Measurements from ENCODE around the gene UNC79.

Gene UNC79

GRCh38 chr14:93606091-93606490, 175.4 kb downstream of the UNC79 start:
- no peak overlapping the region for H2BK5ac ChIP-seq (ENCODE audit: low read depth, low read length, poor library complexity, severe bottlenecking)
- H3K27ac ChIP-seq (ENCODE audit: low read length, poor library complexity, severe bottlenecking), result no peak overlapping the region
- no peaks in the 10 kb centered on the region for H3K4me1 ChIP-seq (ENCODE audit: control insufficient read depth, insufficient read depth, low read depth, low read length)
- H2BK120ac ChIP-seq (ENCODE audit: low read depth, low read length), result no peak overlapping the region
- no peak for DNase-seq
- H3K36me3 ChIP-seq (ENCODE audit: control insufficient read depth in 1 of 2, insufficient read depth in 2 of 2, low read depth in 1 of 2, low read length in 2 of 2), result no peaks in the 10 kb centered on the region
- H3K4me3 ChIP-seq (ENCODE audit: insufficient read depth in 1 of 2, low read depth in 1 of 2, low read length in 2 of 2), result no peak overlapping the region
- no peak overlapping the region for H2AK5ac ChIP-seq (ENCODE audit: low read length, severe bottlenecking)
- peaks cover 0 to 3% of the 10 kb centered on the region in 2 experiments for H3K27me3 ChIP-seq (ENCODE audit: control insufficient read depth in 1 of 2, insufficient read depth in 1 of 2, low read length in 2 of 2)
- H2BK15ac ChIP-seq (ENCODE audit: low read depth, poor library complexity, severe bottlenecking), result no peak overlapping the region
- no peak overlapping the region for H3K9ac ChIP-seq (ENCODE audit: low read length)
- H3K18ac ChIP-seq (ENCODE audit: low read depth in 1 of 2, low read length in 2 of 2), result no peak overlapping the region
- H2AFZ ChIP-seq (ENCODE audit: low read depth, low read length), result no peak overlapping the region
- H3K9me3 ChIP-seq (ENCODE audit: control insufficient read depth, low read length), result peaks cover 8% of the 10 kb centered on the region
- no peak overlapping the region for H3K14ac ChIP-seq (ENCODE audit: low read length in 2 of 2)
- no peak overlapping the region for H3K4ac ChIP-seq (ENCODE audit: low read depth in 1 of 2, low read length in 2 of 2)
- H3K4me2 ChIP-seq (ENCODE audit: low read length, poor library complexity, severe bottlenecking), result no peak overlapping the region
- no peaks in the 10 kb centered on the region for H3K79me1 ChIP-seq (replicated peaks; ENCODE audit: low read length, poor library complexity, severe bottlenecking)
- H3K23ac ChIP-seq (ENCODE audit: low read length in 2 of 2), result no peak overlapping the region
- H4K8ac ChIP-seq (ENCODE audit: low read length), result no peak overlapping the region
- no peak overlapping the region for H2BK12ac ChIP-seq (ENCODE audit: low read length in 2 of 2)
- H4K91ac ChIP-seq (ENCODE audit: low read length), result no peak overlapping the region

GRCh38 chr14:93619176-93619793, 188.5 kb downstream of the UNC79 start:
- Histone ChIP-seq H4K8ac (ENCODE audit: low read length) (no peak overlapping the region), H2BK12ac (ENCODE audit: low read length in 2 of 2) (no peak overlapping the region), H3K4me3 (ENCODE audit: insufficient read depth in 1 of 2, low read depth in 1 of 2, low read length in 2 of 2) (no peak overlapping the region), H2AFZ (ENCODE audit: low read depth, low read length) (no peak overlapping the region), H3K27ac (ENCODE audit: low read length, poor library complexity, severe bottlenecking) (no peak overlapping the region), H3K9me3 (ENCODE audit: control insufficient read depth, low read length) (no peaks in the 10 kb centered on the region), H3K23ac (ENCODE audit: low read length in 2 of 2) (no peak overlapping the region), H3K18ac (ENCODE audit: low read depth in 1 of 2, low read length in 2 of 2) (no peak overlapping the region), H2BK5ac (ENCODE audit: low read depth, low read length, poor library complexity, severe bottlenecking) (no peak overlapping the region), H3K36me3 (ENCODE audit: control insufficient read depth in 1 of 2, insufficient read depth in 2 of 2, low read depth in 1 of 2, low read length in 2 of 2) (no peaks in the 10 kb centered on the region), H2AK5ac (ENCODE audit: low read length, severe bottlenecking) (no peak overlapping the region), H3K9ac (ENCODE audit: low read length) (peak overlapping the region; percentile 38), H3K14ac (ENCODE audit: low read length in 2 of 2) (no peak overlapping the region), H2BK120ac (ENCODE audit: low read depth, low read length) (no peak overlapping the region), H4K91ac (ENCODE audit: low read length) (no peak overlapping the region), H2BK15ac (ENCODE audit: low read depth, poor library complexity, severe bottlenecking) (no peak overlapping the region), H3K4me2 (ENCODE audit: low read length, poor library complexity, severe bottlenecking) (no peak overlapping the region), H3K4me1 (ENCODE audit: control insufficient read depth, insufficient read depth, low read depth, low read length) (no peaks in the 10 kb centered on the region), H3K79me1 (replicated peaks; ENCODE audit: low read length, poor library complexity, severe bottlenecking) (no peaks in the 10 kb centered on the region), H3K4ac (ENCODE audit: low read depth in 1 of 2, low read length in 2 of 2) (no peak overlapping the region), H3K27me3 (ENCODE audit: control insufficient read depth in 1 of 2, insufficient read depth in 1 of 2, low read length in 2 of 2) (peaks cover 19 to 30% of the 10 kb centered on the region in 2 experiments)
- 35% methylated on average over 5 of the region's 7 CpGs for WGBS
- peak; percentile 44 for DNase-seq

- 74% methylated on average over 4 of the region's 4 CpGs for WGBS
- H3K4ac ChIP-seq (ENCODE audit: low read depth in 1 of 2, low read length in 2 of 2), result no peak overlapping the region
- H2AFZ ChIP-seq (ENCODE audit: low read depth, low read length), result no peak overlapping the region
Measured at GRCh38 chr14:93628048-93628447, 197.3 kb downstream of the UNC79 start.

GRCh38 chr14:93629643-93630042, 198.9 kb downstream of the UNC79 start:
- H3K18ac ChIP-seq (ENCODE audit: low read depth in 1 of 2, low read length in 2 of 2), result no peak overlapping the region
- no peak for DNase-seq
- no peak overlapping the region for H3K27ac ChIP-seq (ENCODE audit: low read length, poor library complexity, severe bottlenecking)
- H2BK12ac ChIP-seq (ENCODE audit: low read length in 2 of 2), result no peak overlapping the region
- no peak overlapping the region for H4K8ac ChIP-seq (ENCODE audit: low read length)
- no peak overlapping the region for H2BK15ac ChIP-seq (ENCODE audit: low read depth, poor library complexity, severe bottlenecking)
- no peaks in the 10 kb centered on the region for H3K4me1 ChIP-seq (ENCODE audit: control insufficient read depth, insufficient read depth, low read depth, low read length)
- H3K14ac ChIP-seq (ENCODE audit: low read length in 2 of 2), result no peak overlapping the region
- H2AFZ ChIP-seq (ENCODE audit: low read depth, low read length), result no peak overlapping the region
- no peak overlapping the region for H3K23ac ChIP-seq (ENCODE audit: low read length in 2 of 2)
- no peak overlapping the region for H3K4me2 ChIP-seq (ENCODE audit: low read length, poor library complexity, severe bottlenecking)
- H4K91ac ChIP-seq (ENCODE audit: low read length), result no peak overlapping the region
- no peak overlapping the region for H2BK5ac ChIP-seq (ENCODE audit: low read depth, low read length, poor library complexity, severe bottlenecking)
- no peaks in the 10 kb centered on the region for H3K79me1 ChIP-seq (replicated peaks; ENCODE audit: low read length, poor library complexity, severe bottlenecking)
- H3K4ac ChIP-seq (ENCODE audit: low read depth in 1 of 2, low read length in 2 of 2), result no peak overlapping the region
- H3K27me3 ChIP-seq (ENCODE audit: control insufficient read depth in 1 of 2, insufficient read depth in 1 of 2, low read length in 2 of 2), result peaks cover 0 to 12% of the 10 kb centered on the region in 2 experiments
- no peak overlapping the region for H3K4me3 ChIP-seq (ENCODE audit: insufficient read depth in 1 of 2, low read depth in 1 of 2, low read length in 2 of 2)
- H2AK5ac ChIP-seq (ENCODE audit: low read length, severe bottlenecking), result no peak overlapping the region
- no peaks in the 10 kb centered on the region for H3K9me3 ChIP-seq (ENCODE audit: control insufficient read depth, low read length)
- H2BK120ac ChIP-seq (ENCODE audit: low read depth, low read length), result no peak overlapping the region
- no peak overlapping the region for H3K9ac ChIP-seq (ENCODE audit: low read length)
- no peaks in the 10 kb centered on the region for H3K36me3 ChIP-seq (ENCODE audit: control insufficient read depth in 1 of 2, insufficient read depth in 2 of 2, low read depth in 1 of 2, low read length in 2 of 2)

More at GRCh38 chr14:93628048-93628447, 197.3 kb downstream of the UNC79 start:
- H3K36me3 ChIP-seq (ENCODE audit: control insufficient read depth in 1 of 2, insufficient read depth in 2 of 2, low read depth in 1 of 2, low read length in 2 of 2), result no peaks in the 10 kb centered on the region
- no peaks in the 10 kb centered on the region for H3K4me1 ChIP-seq (ENCODE audit: control insufficient read depth, insufficient read depth, low read depth, low read length)
- H3K4me2 ChIP-seq (ENCODE audit: low read length, poor library complexity, severe bottlenecking), result no peak overlapping the region
- no peak overlapping the region for H3K14ac ChIP-seq (ENCODE audit: low read length in 2 of 2)
- DNase-seq, result no peak
- H3K27me3 ChIP-seq (ENCODE audit: control insufficient read depth in 1 of 2, insufficient read depth in 1 of 2, low read length in 2 of 2), result peaks cover 6 to 14% of the 10 kb centered on the region in 2 experiments
- H2BK120ac ChIP-seq (ENCODE audit: low read depth, low read length), result no peak overlapping the region
- H3K9me3 ChIP-seq (ENCODE audit: control insufficient read depth, low read length), result no peaks in the 10 kb centered on the region
- no peaks in the 10 kb centered on the region for H3K79me1 ChIP-seq (replicated peaks; ENCODE audit: low read length, poor library complexity, severe bottlenecking)
- no peak overlapping the region for H2BK5ac ChIP-seq (ENCODE audit: low read depth, low read length, poor library complexity, severe bottlenecking)
- H3K23ac ChIP-seq (ENCODE audit: low read length in 2 of 2), result no peak overlapping the region
- no peak overlapping the region for H2AK5ac ChIP-seq (ENCODE audit: low read length, severe bottlenecking)
- no peak overlapping the region for H2BK12ac ChIP-seq (ENCODE audit: low read length in 2 of 2)
- no peak overlapping the region for H4K91ac ChIP-seq (ENCODE audit: low read length)
- H2BK15ac ChIP-seq (ENCODE audit: low read depth, poor library complexity, severe bottlenecking), result no peak overlapping the region
- H3K4me3 ChIP-seq (ENCODE audit: insufficient read depth in 1 of 2, low read depth in 1 of 2, low read length in 2 of 2), result no peak overlapping the region
- no peak overlapping the region for H3K18ac ChIP-seq (ENCODE audit: low read depth in 1 of 2, low read length in 2 of 2)
- H3K9ac ChIP-seq (ENCODE audit: low read length), result no peak overlapping the region
- H4K8ac ChIP-seq (ENCODE audit: low read length), result no peak overlapping the region
- no peak overlapping the region for H3K27ac ChIP-seq (ENCODE audit: low read length, poor library complexity, severe bottlenecking)

Data from mesenchymal stem cell (in vitro differentiated cells and primary cell).